Heart left ventricle (tissue), 13 donors: ENCODE data around the gene KLHDC10.

ENCODE experiments used
- POLR2A ChIP-seq, 2 donors: fragments of 450-650 bp; IDR thresholded peaks; one replicate each; pipeline ENCODE4 v1.6.1; 2017; ENCODE audit warnings: antibody characterized with exemption in 2 of 2, mild to moderate bottlenecking in 2 of 2, moderate library complexity in 2 of 2
- TF ChIP-seq, protein P1 (sequence below), 12 donors: fragments of 200-600 bp; sonication (generic) in 4 of 12; IDR thresholded peaks; one replicate each; pipeline versions ENCODE4 v1.5.0 to v1.8.0; 2018 to 2022; ENCODE audit warnings: antibody characterized with exemption in 12 of 12, mild to moderate bottlenecking in 5 of 12
- donor health status: ischemic (EF 13 %, LVEDD 7.1; RV severe dilation, severe dysfunction).
- donor health status: DM: no; HTN: yes; CAD: no.
- donor health status: DM: no; HTN: no; CAD: no.
- donor health status: ischemic (EF 25% LVEDD 6.9; RV normal size, moderate dysfunction).
- donor health status: ischemic (EF 25% LVEDD 5.7; RV mildly dilated, moderate dysfunction).
- donor health status: ischemic (EF 35%, LVEDD 5.7; RV mildly dilated, moderate dysfunction).
- donor health status: nonischemic (EF 11% LVEDD 7.7; RV severe dilation, severe dysfunction).
- donor health status: DM: yes; HTN: yes; CAD: no.
- donor health status: PGD.
- donor health status: ischemic (EF 29% LVEDD 5.4; RV normal size, mild dysfunction).
- donor health status: nonischemic (EF 23%, LVEDD 6.1; RV moderate dilation, normal function).

DNA sequence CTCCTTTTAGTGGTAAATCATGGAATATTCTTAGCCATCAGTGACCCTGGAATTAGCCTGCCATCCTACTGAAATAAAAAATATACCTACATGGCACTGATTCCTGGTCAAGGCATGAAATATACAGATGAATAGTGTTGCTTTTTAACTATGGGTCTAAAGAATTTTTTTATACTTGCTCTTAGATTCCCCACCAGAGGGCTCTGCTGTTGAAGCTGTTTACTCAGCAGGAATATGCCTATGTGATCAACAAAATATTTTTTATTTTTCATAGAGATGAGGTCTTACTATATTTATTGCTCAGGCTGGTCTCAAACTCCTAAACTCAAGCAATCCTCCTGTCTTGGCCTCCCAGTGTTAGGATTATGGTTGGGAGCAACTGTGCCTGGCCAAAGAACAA is 32.6 kb upstream of the KLHDC10 start:
- TF ChIP-seq, protein P1, sequence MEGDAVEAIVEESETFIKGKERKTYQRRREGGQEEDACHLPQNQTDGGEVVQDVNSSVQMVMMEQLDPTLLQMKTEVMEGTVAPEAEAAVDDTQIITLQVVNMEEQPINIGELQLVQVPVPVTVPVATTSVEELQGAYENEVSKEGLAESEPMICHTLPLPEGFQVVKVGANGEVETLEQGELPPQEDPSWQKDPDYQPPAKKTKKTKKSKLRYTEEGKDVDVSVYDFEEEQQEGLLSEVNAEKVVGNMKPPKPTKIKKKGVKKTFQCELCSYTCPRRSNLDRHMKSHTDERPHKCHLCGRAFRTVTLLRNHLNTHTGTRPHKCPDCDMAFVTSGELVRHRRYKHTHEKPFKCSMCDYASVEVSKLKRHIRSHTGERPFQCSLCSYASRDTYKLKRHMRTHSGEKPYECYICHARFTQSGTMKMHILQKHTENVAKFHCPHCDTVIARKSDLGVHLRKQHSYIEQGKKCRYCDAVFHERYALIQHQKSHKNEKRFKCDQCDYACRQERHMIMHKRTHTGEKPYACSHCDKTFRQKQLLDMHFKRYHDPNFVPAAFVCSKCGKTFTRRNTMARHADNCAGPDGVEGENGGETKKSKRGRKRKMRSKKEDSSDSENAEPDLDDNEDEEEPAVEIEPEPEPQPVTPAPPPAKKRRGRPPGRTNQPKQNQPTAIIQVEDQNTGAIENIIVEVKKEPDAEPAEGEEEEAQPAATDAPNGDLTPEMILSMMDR (IDR thresholded peaks at IDR 0.05), result peak in 3 of 12 donors; percentile 10 to 26 (median 24)
- no peak for TF ChIP-seq POLR2A (IDR thresholded peaks at IDR 0.05)
